Measurements from ENCODE around the gene EIPR1. TPM values are rescaled to one million over a fixed set of nuclear protein-coding genes. Genes with fewer than 3 reads are reported as not detected.

The EIPR1 gene
- total RNA-seq, 1 donor from 2014 or later, result 27.9 TPM

- peaks cover 26% of the 10 kb centered on the region for H3K36me3 Mint-ChIP-seq
- no peak overlapping the region for H3K4me3 Mint-ChIP-seq
- H3K4me1 Mint-ChIP-seq, result no peaks in the 10 kb centered on the region
- no peak for DNase-seq (ENCODE audit: low spot score in 2 of 2, unreplicated experiment in 2 of 2)
- H3K27me3 Mint-ChIP-seq (ENCODE audit: low read depth), result no peaks in the 10 kb centered on the region
- H3K9me3 Mint-ChIP-seq, result peaks cover 15% of the 10 kb centered on the region
- TF ChIP-seq CTCF (IDR thresholded peaks at IDR 0.05; ENCODE audit: unreplicated experiment), result no peak
- no peak overlapping the region for H3K27ac Mint-ChIP-seq
These were observed 226.3 kb downstream of the EIPR1 start for GRCh38 chr2:3151153-3151918.

- H3K4me3 Mint-ChIP-seq, result no peak overlapping the region
- H3K36me3 Mint-ChIP-seq, result peaks cover 26% of the 10 kb centered on the region
- no peak for DNase-seq (ENCODE audit: low spot score in 2 of 2, unreplicated experiment in 2 of 2)
- no peaks in the 10 kb centered on the region for H3K4me1 Mint-ChIP-seq
- TF ChIP-seq CTCF (IDR thresholded peaks at IDR 0.05; ENCODE audit: unreplicated experiment), result no peak
- peaks cover 15% of the 10 kb centered on the region for H3K9me3 Mint-ChIP-seq
- no peaks in the 10 kb centered on the region for H3K27me3 Mint-ChIP-seq (ENCODE audit: low read depth)
- H3K27ac Mint-ChIP-seq, result no peak overlapping the region
These were observed 228.0 kb downstream of the EIPR1 start for GRCh38 chr2:3149441-3150217.

- H3K27ac Mint-ChIP-seq, result no peak overlapping the region
- peaks cover 26% of the 10 kb centered on the region for H3K36me3 Mint-ChIP-seq
- no peak for TF ChIP-seq CTCF (IDR thresholded peaks at IDR 0.05; ENCODE audit: unreplicated experiment)
- no peaks in the 10 kb centered on the region for H3K27me3 Mint-ChIP-seq (ENCODE audit: low read depth)
- H3K4me3 Mint-ChIP-seq, result no peak overlapping the region
- H3K4me1 Mint-ChIP-seq, result no peaks in the 10 kb centered on the region
- no peak for DNase-seq (ENCODE audit: low spot score in 2 of 2, unreplicated experiment in 2 of 2)
- H3K9me3 Mint-ChIP-seq, result peaks cover 15% of the 10 kb centered on the region
These were observed 228.9 kb downstream of the EIPR1 start for GRCh38 chr2:3148716-3149115.

- H3K27me3 Mint-ChIP-seq (ENCODE audit: low read depth), result no peaks in the 10 kb centered on the region
- H3K4me1 Mint-ChIP-seq, result no peaks in the 10 kb centered on the region
- H3K9me3 Mint-ChIP-seq, result peaks cover 14% of the 10 kb centered on the region
- DNase-seq (ENCODE audit: low spot score in 2 of 2, unreplicated experiment in 2 of 2), result no peak
- no peak for TF ChIP-seq CTCF (IDR thresholded peaks at IDR 0.05; ENCODE audit: unreplicated experiment)
- no peak overlapping the region for H3K27ac Mint-ChIP-seq
- no peak overlapping the region for H3K4me3 Mint-ChIP-seq
- H3K36me3 Mint-ChIP-seq, result peaks cover 26% of the 10 kb centered on the region
These were observed 229.7 kb downstream of the EIPR1 start for GRCh38 chr2:3147651-3148530.

- Mint-ChIP-seq H3K4me3 (no peak overlapping the region), H3K27me3 (ENCODE audit: low read depth) (no peaks in the 10 kb centered on the region), H3K27ac (no peak overlapping the region), H3K4me1 (no peaks in the 10 kb centered on the region), H3K36me3 (peaks cover 18% of the 10 kb centered on the region), H3K9me3 (peaks cover 5% of the 10 kb centered on the region)
- TF ChIP-seq CTCF (IDR thresholded peaks at IDR 0.05; ENCODE audit: unreplicated experiment), result no peak
- no peak for DNase-seq (ENCODE audit: low spot score in 2 of 2, unreplicated experiment in 2 of 2)
These were observed 230.6 kb downstream of the EIPR1 start for GRCh38 chr2:3146772-3147650.

All from mesothelial cell of epicardium (in vitro differentiated cells).